ENCODE results near the gene MYEOV.

Gene MYEOV

GRCh38 chr11:69265911-69266510 lies 27.9 kb upstream of the MYEOV start:
- DNase-seq (ENCODE audit: low spot score): no peak

DNA sequence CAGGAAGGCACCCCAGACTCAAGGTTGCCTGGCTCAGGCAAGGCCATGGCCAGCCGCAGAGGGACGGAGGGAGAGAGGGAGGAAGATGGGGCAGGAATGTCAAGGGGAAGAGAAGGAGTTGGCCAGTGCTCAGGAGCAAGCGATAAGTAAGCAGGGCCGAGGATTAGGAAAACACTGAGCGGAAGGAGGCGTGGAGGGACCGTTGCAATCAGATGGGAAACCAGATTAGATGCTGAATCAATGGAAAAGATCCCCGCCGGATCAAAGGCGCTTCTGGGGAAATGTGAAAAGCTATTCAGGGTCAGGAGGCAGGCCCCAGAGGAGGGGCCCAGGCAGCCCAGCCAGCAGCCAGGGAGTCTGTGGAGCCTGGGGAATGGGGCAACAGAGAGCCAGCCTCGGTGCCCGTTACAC lies 26.6 kb upstream of the MYEOV start:
- DNase-seq (ENCODE audit: low spot score): no peak

GRCh38 chr11:69268911-69269310 lies 25.0 kb upstream of the MYEOV start:
- no peak for DNase-seq (ENCODE audit: low spot score)

GRCh38 chr11:69269388-69269787 lies 24.6 kb upstream of the MYEOV start:
- no peak for DNase-seq (ENCODE audit: low spot score)

DNA sequence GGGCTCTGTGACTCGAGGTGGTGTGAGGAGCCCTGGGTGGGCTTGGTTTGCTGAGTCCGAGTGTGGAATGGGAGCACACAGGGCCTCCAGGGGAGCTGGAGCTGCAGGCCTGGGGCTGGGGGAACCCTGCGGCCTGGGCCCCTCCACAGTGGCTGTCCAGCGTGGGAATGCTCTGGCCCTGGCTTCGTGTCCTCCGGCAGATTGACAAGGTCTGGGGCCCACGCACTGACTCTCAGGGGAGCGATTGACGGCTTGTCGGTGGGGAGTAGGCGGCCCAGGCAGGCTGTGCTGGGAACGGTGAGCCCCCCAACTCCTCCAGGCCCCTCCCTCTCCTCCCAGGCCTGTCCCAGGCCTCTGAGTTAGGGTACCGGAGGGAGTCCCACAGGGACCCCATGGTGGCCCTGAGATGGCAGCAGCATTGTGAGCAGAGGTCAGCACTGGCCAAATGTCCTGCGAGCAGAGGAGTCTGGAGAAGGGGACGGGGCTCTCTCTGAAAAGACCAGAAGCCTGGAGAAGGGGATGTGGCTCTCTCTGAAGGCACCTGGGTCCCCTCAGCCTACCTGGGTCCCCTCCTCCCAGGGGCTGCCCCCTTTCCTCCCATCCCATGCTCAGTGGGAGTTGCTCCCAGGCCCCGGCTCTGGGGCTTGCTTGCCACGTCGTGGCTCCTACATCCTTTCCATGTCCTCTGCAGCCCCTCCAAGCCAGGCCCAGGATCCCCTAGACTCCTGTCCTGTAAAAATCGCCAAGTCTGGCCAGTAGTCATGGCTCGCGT lies 23.8 kb upstream of the MYEOV start:
- DNase-seq (ENCODE audit: low spot score): no peak

- DNase-seq (ENCODE audit: low spot score): no peak
Measured at GRCh38 chr11:69270941-69271340, 23.0 kb upstream of the MYEOV start.

DNA sequence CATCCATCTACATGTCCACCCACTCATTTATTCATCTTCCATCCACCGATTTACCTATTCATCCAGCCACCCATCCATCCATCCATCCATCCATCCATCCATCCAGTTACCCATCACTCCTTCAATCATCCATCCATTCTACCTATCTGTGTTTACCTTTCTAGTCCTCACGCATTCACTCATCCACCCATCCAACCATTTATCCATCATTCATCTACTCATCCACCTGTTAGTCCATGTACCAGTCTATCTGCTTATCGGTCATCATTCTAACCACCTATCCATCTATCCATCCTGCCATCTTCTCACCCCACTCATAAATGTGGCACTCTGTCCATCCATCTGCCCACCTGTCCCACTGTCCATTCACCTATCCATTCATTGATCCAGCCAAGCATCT lies 21.9 kb upstream of the MYEOV start:
- DNase-seq (ENCODE audit: low spot score): no peak

DNA sequence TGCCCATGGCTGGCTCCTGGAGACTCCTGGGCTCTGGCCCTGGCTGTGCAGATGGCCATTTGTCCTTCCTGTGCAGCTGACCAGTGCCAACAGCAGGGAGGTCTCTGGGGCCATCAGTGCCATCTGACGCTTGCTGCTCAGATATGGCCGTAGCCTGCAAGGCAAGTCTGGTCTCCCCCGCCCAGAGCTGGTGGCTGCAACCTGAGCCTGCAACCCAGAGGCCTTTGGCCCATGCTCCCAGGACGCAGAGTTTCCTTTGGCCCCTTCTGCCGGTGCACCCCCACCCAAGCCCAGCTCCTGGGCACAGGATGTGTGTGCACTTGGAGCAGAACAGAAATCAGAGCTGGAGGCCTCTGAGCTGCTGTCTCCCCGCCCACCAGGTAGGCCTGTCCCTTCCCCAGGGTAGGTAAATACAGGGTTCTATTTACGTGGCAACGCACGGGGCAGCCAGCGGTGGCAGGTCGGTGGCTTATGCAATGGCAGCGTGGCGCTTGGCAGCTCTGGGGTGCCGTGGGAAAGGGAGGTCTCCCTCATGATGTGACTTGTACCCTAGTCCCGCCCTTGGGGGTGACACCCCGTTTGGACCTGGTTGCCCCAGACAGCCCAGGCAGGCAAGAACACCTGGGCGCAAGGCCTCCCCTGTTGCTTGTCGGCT lies 21.0 kb upstream of the MYEOV start:
- no peak for DNase-seq (ENCODE audit: low spot score)

GRCh38 chr11:69273571-69273970 lies 20.4 kb upstream of the MYEOV start:
- DNase-seq (ENCODE audit: low spot score): no peak

GRCh38 chr11:69274531-69275016 lies 19.4 kb upstream of the MYEOV start:
- DNase-seq (ENCODE audit: low spot score): no peak

DNA sequence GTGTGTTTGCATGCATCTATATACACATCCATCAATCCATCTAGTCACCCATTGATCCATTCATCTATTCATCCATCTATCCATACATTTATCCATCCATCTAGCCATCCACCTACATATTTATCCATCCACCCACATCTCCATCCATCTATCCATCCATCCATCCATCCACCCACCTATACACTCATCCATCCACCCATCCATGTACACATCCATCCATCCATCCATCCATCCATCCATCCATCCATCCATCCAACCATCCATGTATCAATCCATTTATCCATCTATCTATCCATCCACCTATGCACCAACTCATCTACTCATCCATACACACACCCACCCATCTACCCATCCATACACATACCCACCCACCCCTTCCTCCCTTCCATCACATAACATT lies 18.8 kb upstream of the MYEOV start:
- DNase-seq (ENCODE audit: low spot score): no peak

DNA sequence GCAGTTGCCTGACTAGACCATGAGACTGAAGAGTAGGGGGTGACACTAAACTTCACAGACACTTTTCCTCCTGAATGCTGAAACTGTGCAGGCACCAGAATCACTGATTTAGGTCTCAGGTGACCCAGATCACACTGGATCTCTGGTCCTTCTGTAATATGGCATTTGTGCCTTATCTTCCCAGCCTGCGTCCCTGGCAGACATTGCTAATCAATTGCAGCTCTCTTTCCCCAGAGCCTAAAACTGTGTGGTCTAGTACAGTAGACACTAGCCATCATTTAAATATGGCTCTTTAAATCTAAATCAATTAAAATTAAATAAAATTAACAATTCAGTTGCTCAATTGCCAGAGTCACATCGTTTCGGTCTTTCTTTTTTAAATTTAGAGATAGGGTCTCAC lies 17.8 kb upstream of the MYEOV start:
- DNase-seq (ENCODE audit: low spot score): no peak

- no peak for DNase-seq (ENCODE audit: low spot score)
Measured at GRCh38 chr11:69277074-69277809, 16.7 kb upstream of the MYEOV start.

DNA sequence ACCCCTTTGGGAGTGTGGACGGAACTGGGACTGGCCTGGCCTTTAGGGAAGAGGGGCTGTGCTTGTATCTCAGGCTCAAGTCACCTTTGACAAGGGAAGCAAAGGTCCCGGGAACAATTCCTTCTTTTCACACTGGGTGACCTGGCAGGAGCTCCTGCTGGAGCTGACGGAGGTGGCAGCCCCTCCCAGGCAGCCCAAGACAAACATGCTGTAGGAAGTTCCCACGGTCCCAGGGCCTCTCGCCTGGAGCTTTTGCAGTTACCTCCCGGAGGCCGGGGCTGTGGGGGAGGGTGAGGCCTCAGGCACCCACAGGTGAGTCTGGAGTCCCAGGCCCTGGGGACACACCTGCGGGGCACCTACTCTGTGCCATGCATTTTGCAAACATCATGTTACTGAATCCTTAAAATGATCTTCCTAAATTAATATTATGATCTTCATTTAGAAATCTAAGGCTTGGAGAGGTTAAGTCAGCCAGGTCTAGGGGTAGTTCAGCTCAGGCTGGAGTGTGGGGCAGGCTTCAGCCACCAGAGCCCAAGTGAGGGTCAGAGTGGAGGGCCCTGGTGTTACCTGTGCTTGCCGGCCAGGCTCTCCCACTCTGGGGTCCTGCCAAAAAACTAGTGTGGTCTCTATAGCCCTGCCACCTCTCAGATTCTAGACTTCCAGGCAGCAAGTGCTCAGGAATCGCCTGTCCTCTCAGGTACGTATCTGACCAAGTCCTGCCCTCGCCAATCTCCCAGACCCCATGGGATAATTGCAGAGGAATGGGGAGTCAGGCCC lies 15.7 kb upstream of the MYEOV start:
- DNase-seq (ENCODE audit: low spot score): no peak

DNA sequence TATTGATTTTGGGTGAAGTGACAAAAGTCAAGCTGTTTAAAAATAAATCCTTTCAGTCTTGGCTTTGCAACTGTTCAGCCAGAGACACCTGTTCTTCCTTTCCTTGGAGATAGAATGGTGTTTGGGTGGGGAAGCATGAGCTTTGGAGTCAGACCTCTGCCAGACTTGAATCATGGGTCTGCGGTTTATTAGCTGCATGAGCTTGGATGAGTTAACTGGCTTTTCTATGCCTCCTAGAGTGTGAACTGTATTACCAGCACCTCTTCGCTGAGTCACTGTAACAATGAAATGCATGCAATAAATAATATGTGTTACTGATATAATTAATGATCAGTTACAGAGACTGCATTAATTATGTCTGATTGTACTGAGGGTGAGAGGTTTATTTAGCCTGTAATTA lies 13.5 kb upstream of the MYEOV start:
- DNase-seq (ENCODE audit: low spot score): no peak

DNA sequence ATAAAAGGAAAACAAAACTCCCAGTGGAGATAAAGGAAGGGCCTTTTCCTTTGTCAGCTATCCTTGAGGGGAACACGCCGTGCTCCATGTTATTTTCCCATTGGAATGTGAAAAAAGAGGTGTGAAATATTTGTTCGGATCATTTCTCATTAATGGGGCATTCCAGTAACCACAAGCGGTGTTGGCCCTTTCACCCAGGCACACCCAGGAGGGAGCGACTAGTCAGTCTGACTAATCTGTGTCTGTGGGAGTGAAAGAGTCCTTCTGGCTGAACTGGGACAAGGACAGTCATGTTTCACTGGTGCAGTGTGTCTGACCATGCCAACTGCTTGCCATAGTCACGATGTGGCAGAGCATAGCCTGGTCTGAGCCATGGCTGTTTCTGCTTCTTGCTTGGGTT lies 13.0 kb upstream of the MYEOV start:
- no peak for DNase-seq (ENCODE audit: low spot score)

DNA sequence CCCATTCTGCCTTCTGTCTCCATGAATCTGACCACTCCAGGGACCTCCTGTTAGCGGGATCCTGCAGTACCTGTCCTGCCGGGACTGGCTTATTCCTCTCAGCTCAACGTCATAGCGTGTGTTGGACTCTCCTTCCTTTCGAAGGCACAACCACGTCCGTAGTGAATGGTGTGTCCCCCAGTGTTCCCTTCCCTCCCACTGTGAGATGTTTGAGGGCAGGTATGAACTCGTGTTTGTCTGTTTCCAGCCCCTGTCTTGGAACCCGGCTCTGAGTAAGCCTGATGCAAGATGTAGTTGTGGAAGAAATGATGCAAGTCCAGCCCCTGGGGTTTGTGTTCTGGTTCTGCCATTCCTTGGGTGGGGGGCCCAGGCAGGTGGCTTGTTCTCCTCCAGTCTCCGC lies 10.5 kb upstream of the MYEOV start:
- no peak for DNase-seq (ENCODE audit: low spot score)

- no peak for DNase-seq (ENCODE audit: low spot score)
Measured at GRCh38 chr11:69284081-69284511, 9.9 kb upstream of the MYEOV start.

DNA sequence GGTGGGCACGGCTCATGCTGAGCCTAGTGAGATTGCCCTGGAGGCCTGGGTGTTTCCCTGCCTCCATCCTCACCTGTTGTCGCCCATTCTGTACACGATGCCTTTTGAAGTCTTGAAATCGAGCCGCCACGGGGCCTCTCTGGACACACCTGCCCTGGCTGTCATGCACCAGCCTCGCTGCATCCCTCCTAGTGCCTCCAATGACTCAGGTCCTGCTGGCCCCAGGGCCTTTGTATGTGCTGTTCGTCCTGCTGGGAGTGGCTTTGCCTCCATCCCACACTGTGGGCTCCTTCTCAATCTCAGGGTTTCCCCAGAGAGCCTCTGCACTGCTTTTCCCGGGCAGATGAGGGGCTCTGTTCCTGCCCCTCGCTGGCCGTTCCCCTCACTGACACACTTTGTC lies 8.9 kb upstream of the MYEOV start:
- no peak for DNase-seq (ENCODE audit: low spot score)

GRCh38 chr11:69285766-69286165 lies 8.2 kb upstream of the MYEOV start:
- no peak for DNase-seq (ENCODE audit: low spot score)
